Adrenal gland (tissue), 12 donors: ENCODE data around the gene ERGIC2. TPM values are rescaled to one million over a fixed set of nuclear protein-coding genes. Genes with fewer than 3 reads are reported as not detected.

Source experiments
- DNase-seq, 7 donors: peaks; one replicate each; pipeline ENCODE4 v3.0.0-alpha.2; 2019 to 2020
- H3K27ac ChIP-seq, 5 donors: fragments of 200-600 bp; sonication (generic) in 4 of 5; 1 replicate in 3 of 5; 2 replicates in 2 of 5; pipeline versions ENCODE4 v1.5.1 to v1.8.0; 2016 to 2020; ENCODE audit warnings: mild to moderate bottlenecking in 1 of 5
- H3K27me3 ChIP-seq: fragments of 200-600 bp; 2 replicates; pipeline ENCODE4 v1.8.0; 2021
- H3K36me3 ChIP-seq, 2 donors: fragments of 200-600 bp; replicated peaks in 1 of 2; 1 replicate in 1 of 2; 2 replicates in 1 of 2; pipeline versions ENCODE4 v1.5.1 to v1.8.0; 2018 to 2022
- H3K4me1 ChIP-seq, 2 donors: fragments of 200-600 bp; replicated peaks in 1 of 2; 1 replicate in 1 of 2; 2 replicates in 1 of 2; pipeline versions ENCODE4 v1.5.1 to v1.8.0; 2018 to 2021
- H3K4me3 ChIP-seq, 4 donors: fragments of 200-600 bp; sonication (generic) in 3 of 4; one replicate each; pipeline ENCODE4 v1.5.1; 2016 to 2018
- H3K9me3 ChIP-seq, 3 donors: fragments of 200-600 bp; sonication (generic) in 1 of 3; replicated peaks in 1 of 3; 1 replicate in 2 of 3; 2 replicates in 1 of 3; pipeline versions ENCODE4 v1.5.1 to v1.8.0; 2016 to 2021
- POLR2A ChIP-seq, 2 donors: fragments of 450-650 bp; IDR thresholded peaks; one replicate each; pipeline ENCODE4 v1.6.1; 2017; ENCODE audit warnings: antibody characterized with exemption in 2 of 2, mild to moderate bottlenecking in 2 of 2, moderate library complexity in 1 of 2
- WGBS, 4 donors: extraction: QIAGEN DNeasy Blood & Tissue Kit in 2 of 4; methylation state at CpG; one replicate each; pipeline versions ENCODE4 v1.1.5 to v1.1.7; 2013 to 2017; 5-methylcytosine and 5-hydroxymethylcytosine counted together
- intact Hi-C, 2 donors: fragments of 100-400 bp; cut with DNase I; formaldehyde crosslinking; loops; one replicate each; pipeline versions ENCODE4 v1.14.1 to v1.15.0; 2022 to 2023
- polyA plus RNA-seq, 3 donors: library from polyadenylated mRNA; stranded (reverse); fragments of 200-250 nt in 2 of 3; fragments of 350-450 nt in 1 of 3; fragmentation: Illumina TruSeq in 1 of 3; extraction: RNeasy Lipid Tissue Mini Kit (QIAGEN cat#74804) in 1 of 3; gene quantifications; one replicate each; pipeline ENCODE4 v1.2.3, GENCODE V29; 2013 to 2014
- total RNA-seq, 9 donors: library from RNA; depleted of rRNA in 4 of 9; stranded (reverse); fragments of >200 nt in 4 of 9; fragments of 120-200 nt in 1 of 9; fragmentation: NEBNext Ultra II Directional in 1 of 9; extraction: Animal tissue kit (Norgen Biotek cat#: 25700) in 1 of 9; gene quantifications; one replicate each; pipeline versions ENCODE4 v1.1.0 to v1.2.4, GENCODE V29; 2013 to 2023
- TF ChIP-seq, protein P1 (sequence below), 6 experiments: fragments of 450-650 bp in 4 of 6; fragments of 200-600 bp in 2 of 6; sonication (generic) in 1 of 6; IDR thresholded peaks; 1 replicate in 5 of 6; 2 replicates in 1 of 6; pipeline versions ENCODE4 v1.5.1 to v1.8.0; 2016 to 2021; ENCODE audit warnings: antibody characterized with exemption in 6 of 6, mild to moderate bottlenecking in 2 of 6, moderate library complexity in 1 of 6
- donor health status: healthy with polysubstance abuse.
- donor health status: Bipolar disorder and iron deficiency.
- donor health status: DM: yes; HTN: yes; CAD: no.
- donor health status: DM: no; HTN: no; CAD: no.
- donor health status: DM: no; HTN: no; CAD: no.
- donor health status: DM: yes; HTN: yes; CAD: no.

The ERGIC2 gene
- total and polyA plus RNA-seq, 12 donors: 17.9 to 134 (median 60.7) TPM

DNA sequence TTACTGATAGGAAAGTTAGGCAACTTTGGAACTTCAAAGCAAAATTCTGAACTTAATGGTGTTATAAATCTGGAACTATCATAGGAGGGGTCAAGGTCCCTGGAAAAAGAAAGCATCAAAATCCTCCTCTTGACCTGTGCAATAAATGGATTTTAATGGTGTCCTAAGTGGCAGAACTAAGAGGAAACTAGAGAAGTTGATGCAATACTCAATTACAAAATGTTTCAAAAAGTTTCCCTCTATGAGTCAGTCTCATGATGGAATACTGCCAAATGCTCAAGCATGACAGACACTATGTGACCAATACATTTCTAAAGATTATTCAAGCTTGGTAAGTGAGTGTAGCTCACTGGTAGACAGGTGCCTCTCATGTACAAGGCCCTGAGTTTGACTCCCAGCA, 47.7 kb upstream of the ERGIC2 start:
- Histone ChIP-seq H3K9me3 (no peaks in the 10 kb centered on the region), H3K27ac (no peak overlapping the region), H3K36me3 (no peaks in the 10 kb centered on the region), H3K27me3 (no peaks in the 10 kb centered on the region), H3K4me3 (no peak overlapping the region), H3K4me1 (peaks cover 0 to 3% of the 10 kb centered on the region in 2 donors)
- intact Hi-C loops: no loop called here
- peak in 3 of 7 donors; percentile 8 to 25 (median 9) for DNase-seq
- TF ChIP-seq POLR2A (IDR thresholded peaks at IDR 0.05): no peak
- TF ChIP-seq, protein P1, sequence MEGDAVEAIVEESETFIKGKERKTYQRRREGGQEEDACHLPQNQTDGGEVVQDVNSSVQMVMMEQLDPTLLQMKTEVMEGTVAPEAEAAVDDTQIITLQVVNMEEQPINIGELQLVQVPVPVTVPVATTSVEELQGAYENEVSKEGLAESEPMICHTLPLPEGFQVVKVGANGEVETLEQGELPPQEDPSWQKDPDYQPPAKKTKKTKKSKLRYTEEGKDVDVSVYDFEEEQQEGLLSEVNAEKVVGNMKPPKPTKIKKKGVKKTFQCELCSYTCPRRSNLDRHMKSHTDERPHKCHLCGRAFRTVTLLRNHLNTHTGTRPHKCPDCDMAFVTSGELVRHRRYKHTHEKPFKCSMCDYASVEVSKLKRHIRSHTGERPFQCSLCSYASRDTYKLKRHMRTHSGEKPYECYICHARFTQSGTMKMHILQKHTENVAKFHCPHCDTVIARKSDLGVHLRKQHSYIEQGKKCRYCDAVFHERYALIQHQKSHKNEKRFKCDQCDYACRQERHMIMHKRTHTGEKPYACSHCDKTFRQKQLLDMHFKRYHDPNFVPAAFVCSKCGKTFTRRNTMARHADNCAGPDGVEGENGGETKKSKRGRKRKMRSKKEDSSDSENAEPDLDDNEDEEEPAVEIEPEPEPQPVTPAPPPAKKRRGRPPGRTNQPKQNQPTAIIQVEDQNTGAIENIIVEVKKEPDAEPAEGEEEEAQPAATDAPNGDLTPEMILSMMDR (IDR thresholded peaks at IDR 0.05): no peak

DNA sequence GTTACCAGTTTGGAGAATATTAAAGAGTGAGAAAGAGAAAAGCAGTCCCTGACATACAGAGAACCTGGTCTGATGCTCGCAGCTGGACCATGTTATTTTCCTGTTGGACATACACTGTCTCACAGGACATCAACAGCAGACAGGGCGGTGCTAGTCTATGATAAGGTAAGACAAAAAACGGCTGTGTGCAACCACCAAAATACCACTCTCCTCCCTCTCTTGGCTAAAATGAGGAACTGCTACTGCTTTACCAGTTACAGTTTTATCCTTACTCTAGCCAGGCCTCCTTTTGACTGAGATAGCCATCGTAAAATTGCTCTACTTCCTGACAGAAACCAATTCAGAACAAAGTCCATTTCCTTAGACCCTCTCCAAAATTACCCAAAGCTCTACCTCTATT, 47.0 kb upstream of the ERGIC2 start:
- no peaks in the 10 kb centered on the region for H3K27me3 ChIP-seq
- no peaks in the 10 kb centered on the region for H3K9me3 ChIP-seq
- no peaks in the 10 kb centered on the region for H3K36me3 ChIP-seq
- 59 to 73% (median 62%) methylated on average over 4 of the region's 4 CpGs for WGBS, 4 donors
- TF ChIP-seq, protein P1 (IDR thresholded peaks at IDR 0.05): no peak
- no peak for TF ChIP-seq POLR2A (IDR thresholded peaks at IDR 0.05)
- H3K4me3 ChIP-seq: no peak overlapping the region
- DNase-seq: no peak
- no peak overlapping the region for H3K27ac ChIP-seq
- H3K4me1 ChIP-seq: peaks cover 0 to 3% of the 10 kb centered on the region in 2 donors
- intact Hi-C loops: no loop called here

DNA sequence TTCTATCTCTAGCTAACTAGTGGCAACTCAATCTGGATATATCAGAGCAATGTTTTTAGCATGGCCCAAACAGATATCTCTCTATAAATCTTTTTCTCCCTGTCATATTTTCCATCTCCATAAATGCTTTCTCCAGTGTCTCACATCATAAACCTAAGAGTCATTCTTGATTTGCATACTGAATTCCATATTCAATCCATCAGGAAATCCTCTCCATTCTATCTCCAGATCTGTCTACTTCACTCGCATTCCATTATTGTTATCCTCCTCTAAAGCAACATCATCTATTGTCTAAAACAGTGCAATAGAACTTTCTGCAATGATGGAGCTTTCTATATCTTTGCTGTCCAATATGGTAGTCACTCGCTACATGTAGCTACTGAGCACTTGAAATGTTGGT, 45.5 kb upstream of the ERGIC2 start:
- Histone ChIP-seq H3K4me3 (no peak overlapping the region), H3K27me3 (no peaks in the 10 kb centered on the region), H3K27ac (no peak overlapping the region), H3K4me1 (peaks cover 0 to 3% of the 10 kb centered on the region in 2 donors), H3K36me3 (no peaks in the 10 kb centered on the region), H3K9me3 (no peaks in the 10 kb centered on the region)
- TF ChIP-seq, protein P1 (IDR thresholded peaks at IDR 0.05): no peak
- TF ChIP-seq POLR2A (IDR thresholded peaks at IDR 0.05): no peak
- WGBS, 4 donors: 76 to 90% (median 85%) methylated on average over 2 of the region's 2 CpGs
- intact Hi-C loops: no loop called here
- no peak for DNase-seq

GRCh38 chr12:29425722-29426121, 44.8 kb upstream of the ERGIC2 start:
- H3K9me3 ChIP-seq: no peaks in the 10 kb centered on the region
- H3K4me1 ChIP-seq: peaks cover 0 to 3% of the 10 kb centered on the region in 2 donors
- H3K36me3 ChIP-seq: no peaks in the 10 kb centered on the region
- intact Hi-C loops: no loop called here
- H3K4me3 ChIP-seq: no peak overlapping the region
- TF ChIP-seq, protein P1 (IDR thresholded peaks at IDR 0.05): no peak
- no peak for TF ChIP-seq POLR2A (IDR thresholded peaks at IDR 0.05)
- no peak overlapping the region for H3K27ac ChIP-seq
- WGBS, 4 donors: 51 to 60% (median 54%) methylated on average over 2 of the region's 2 CpGs
- DNase-seq: no peak
- no peaks in the 10 kb centered on the region for H3K27me3 ChIP-seq
